ENCODE data around the gene LYG1.

The LYG1 gene

GRCh38 chr2:99275882-99276281 is 25.1 kb downstream of the LYG1 start:
- no peak for DNase-seq (ENCODE audit: low spot score)

- DNase-seq (ENCODE audit: low spot score): no peak
Measured at GRCh38 chr2:99261242-99261641, 39.8 kb downstream of the LYG1 start.

- no peak for DNase-seq (ENCODE audit: low spot score)
Measured at GRCh38 chr2:99260184-99260583, 40.8 kb downstream of the LYG1 start.

- DNase-seq (ENCODE audit: low spot score): no peak
Measured at GRCh38 chr2:99259465-99259864, 41.5 kb downstream of the LYG1 start.

- DNase-seq (ENCODE audit: low spot score): no peak
Measured at GRCh38 chr2:99256677-99257076, 44.3 kb downstream of the LYG1 start.

- no peak for DNase-seq (ENCODE audit: low spot score)
Measured at GRCh38 chr2:99255491-99256318, 45.3 kb downstream of the LYG1 start, which contains the start of gene LYG2. TSS of gene LYG2 (minus strand) at chr2:99255666. CDS start at chr2:99254260, 1,406 bp downstream.

- no peak for DNase-seq (ENCODE audit: low spot score)
Measured at GRCh38 chr2:99249951-99250350, 51.0 kb downstream of the LYG1 start.

- no peak for DNase-seq (ENCODE audit: low spot score)
Measured at GRCh38 chr2:99242151-99242550, 58.8 kb downstream of the LYG1 start.

- DNase-seq (ENCODE audit: low spot score): no peak
Measured at GRCh38 chr2:99240431-99240830, 60.6 kb downstream of the LYG1 start.

GRCh38 chr2:99238599-99238998 is 62.4 kb downstream of the LYG1 start:
- DNase-seq (ENCODE audit: low spot score): no peak
